GM19239 (cell line): ENCODE results near the gene PSAPL1.

Source experiments
- DNase-seq: peaks from one replicate; pipeline ENCODE4 v3.0.0; 2011; ENCODE audit warnings: low spot score; ENCODE audit not compliant: insufficient read length
- FAIRE-seq: peaks from 2 replicates; lab custom pipeline; 2011; peaks lifted over from hg19 to GRCh38; lab: Jason Lieb, UNC

The PSAPL1 gene

DNA sequence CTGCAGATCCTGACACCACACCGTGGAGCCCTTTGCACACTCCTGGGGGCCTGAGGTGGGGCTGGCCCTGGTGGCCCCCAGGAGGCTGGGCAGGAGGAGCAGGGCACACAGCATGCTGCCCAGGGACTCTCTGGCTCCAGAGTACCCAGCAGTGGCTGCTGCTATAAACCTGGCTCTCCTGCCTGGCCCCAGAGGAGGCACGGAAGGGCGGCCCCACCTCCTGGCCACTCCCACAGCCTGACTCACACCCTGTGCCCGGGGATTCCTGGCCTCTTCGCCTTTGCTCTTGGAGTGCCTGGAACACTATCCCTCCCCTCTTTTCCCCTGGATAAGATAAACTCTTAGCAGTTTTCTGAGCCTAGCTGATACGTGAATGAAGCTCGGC is at the start of gene PSAPL1:
TSS of gene PSAPL1 (minus strand) at position 165 of the 385 bp plus-strand sequence. CDS start at position 114, 51 bp downstream.
- FAIRE-seq, result no peak
- DNase-seq, result no peak

GRCh38 chr4:7481227-7481626 is 46.5 kb upstream of the PSAPL1 start:
- DNase-seq (no peak), FAIRE-seq (no peak)

DNA sequence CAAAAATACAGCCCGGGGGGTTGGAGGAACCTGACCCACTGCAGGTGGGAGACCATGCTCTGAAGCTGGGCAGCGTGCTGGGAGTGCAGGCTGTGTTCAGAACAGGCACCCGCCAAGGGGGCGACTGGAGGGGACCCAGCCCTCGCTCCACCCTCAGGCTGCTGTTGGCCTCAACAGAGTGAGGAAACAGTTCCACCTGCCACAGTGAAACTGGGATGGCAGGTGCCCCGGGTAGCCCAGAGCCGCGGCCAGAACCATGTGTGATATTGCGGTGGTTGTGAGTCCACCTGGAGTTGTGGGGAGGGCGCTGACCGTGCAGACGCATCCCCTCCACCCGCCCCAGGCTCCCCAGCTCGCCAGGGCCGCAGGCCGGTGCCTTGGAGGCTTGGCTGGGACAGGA is 45.7 kb upstream of the PSAPL1 start:
- DNase-seq, result no peak
- no peak for FAIRE-seq

DNA sequence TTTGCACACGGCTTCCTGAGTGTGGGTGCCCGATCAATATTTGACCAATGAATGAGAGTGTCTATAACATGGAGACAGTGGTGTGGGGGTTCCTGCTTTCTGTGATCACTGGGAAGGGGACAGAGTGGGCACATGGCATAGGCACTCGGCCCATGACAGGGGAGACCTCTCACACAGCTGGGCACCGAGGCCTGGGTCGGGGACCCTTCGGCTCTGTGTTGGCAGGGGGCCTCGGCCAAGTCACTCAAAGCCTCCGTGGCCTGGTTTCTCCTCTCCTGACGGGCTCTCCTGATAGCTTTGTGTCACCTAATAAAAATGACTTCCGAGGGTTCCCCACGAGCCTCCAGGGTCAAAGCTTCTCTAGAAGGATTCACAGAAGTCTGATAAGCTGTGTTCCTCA is 43.9 kb upstream of the PSAPL1 start:
- DNase-seq, result no peak
- FAIRE-seq, result no peak

DNA sequence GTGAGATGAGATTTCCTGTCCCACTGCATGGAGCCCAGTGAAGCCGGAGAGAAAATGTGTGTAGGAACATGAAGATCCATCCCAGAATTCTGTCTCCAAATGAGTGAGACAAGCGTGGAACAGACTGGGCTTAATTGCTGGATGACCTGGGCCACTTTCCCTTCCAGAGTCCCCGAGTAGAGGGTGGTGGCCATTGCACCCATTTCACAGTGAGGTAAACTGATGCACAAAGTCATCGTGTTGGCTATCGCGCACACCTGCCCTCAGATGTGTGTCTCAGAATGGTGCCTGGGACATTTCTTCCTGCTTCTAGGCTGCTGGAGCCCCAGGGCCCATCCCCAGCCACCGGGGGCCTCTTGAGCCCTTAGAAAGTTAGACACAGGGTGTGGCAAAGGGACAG is 43.0 kb upstream of the PSAPL1 start:
- FAIRE-seq, result no peak
- no peak for DNase-seq

GRCh38 chr4:7476820-7477219 is 42.1 kb upstream of the PSAPL1 start:
- FAIRE-seq, result no peak
- DNase-seq, result no peak

DNA sequence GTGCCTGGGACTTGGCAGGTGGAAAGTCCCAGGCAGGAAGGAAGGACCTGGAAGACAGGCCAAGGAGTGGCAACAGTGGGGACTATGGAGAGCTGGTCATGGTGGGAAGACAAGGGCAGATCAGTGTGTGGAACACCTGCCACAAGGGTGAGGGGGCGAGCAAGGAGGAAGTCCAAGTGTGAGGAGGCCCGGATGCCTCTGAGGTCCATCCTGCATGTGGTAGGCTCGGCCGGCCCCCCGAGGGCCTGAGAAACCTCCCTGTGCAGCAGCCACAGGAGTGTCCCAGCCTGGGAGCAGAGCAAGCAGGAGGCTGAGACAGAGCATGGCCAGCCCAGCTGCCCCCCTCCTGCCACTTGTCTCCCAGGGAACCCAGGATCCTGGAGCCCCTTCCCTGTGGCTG is 40.5 kb upstream of the PSAPL1 start:
- no peak for FAIRE-seq
- no peak for DNase-seq

- DNase-seq (no peak), FAIRE-seq (no peak)
These were observed 39.6 kb upstream of the PSAPL1 start for GRCh38 chr4:7474320-7474719.

- FAIRE-seq (no peak), DNase-seq (no peak)
These were observed 38.4 kb upstream of the PSAPL1 start for GRCh38 chr4:7473081-7473480.

GRCh38 chr4:7472442-7473013 is 37.8 kb upstream of the PSAPL1 start:
- no peak for DNase-seq
- FAIRE-seq, result no peak

GRCh38 chr4:7470522-7471128 is 35.9 kb upstream of the PSAPL1 start:
- DNase-seq (no peak), FAIRE-seq (no peak)

GRCh38 chr4:7470111-7470510 is 35.4 kb upstream of the PSAPL1 start:
- FAIRE-seq, result no peak

GRCh38 chr4:7469023-7469422 is 34.3 kb upstream of the PSAPL1 start:
- no peak for DNase-seq
- FAIRE-seq, result no peak

More at GRCh38 chr4:7470111-7470510, 35.4 kb upstream of the PSAPL1 start:
- DNase-seq, result no peak

- DNase-seq (no peak), FAIRE-seq (no peak)
These were observed 32.7 kb upstream of the PSAPL1 start for GRCh38 chr4:7467471-7467870.

GRCh38 chr4:7466904-7467303 is 32.2 kb upstream of the PSAPL1 start:
- no peak for DNase-seq
- FAIRE-seq, result no peak

- DNase-seq (no peak), FAIRE-seq (no peak)
These were observed 31.5 kb upstream of the PSAPL1 start for GRCh38 chr4:7466215-7466614.

- no peak for DNase-seq
- no peak for FAIRE-seq
These were observed 30.3 kb upstream of the PSAPL1 start for GRCh38 chr4:7465017-7465416.

GRCh38 chr4:7464259-7464655 is 29.5 kb upstream of the PSAPL1 start:
- DNase-seq, result no peak

DNA sequence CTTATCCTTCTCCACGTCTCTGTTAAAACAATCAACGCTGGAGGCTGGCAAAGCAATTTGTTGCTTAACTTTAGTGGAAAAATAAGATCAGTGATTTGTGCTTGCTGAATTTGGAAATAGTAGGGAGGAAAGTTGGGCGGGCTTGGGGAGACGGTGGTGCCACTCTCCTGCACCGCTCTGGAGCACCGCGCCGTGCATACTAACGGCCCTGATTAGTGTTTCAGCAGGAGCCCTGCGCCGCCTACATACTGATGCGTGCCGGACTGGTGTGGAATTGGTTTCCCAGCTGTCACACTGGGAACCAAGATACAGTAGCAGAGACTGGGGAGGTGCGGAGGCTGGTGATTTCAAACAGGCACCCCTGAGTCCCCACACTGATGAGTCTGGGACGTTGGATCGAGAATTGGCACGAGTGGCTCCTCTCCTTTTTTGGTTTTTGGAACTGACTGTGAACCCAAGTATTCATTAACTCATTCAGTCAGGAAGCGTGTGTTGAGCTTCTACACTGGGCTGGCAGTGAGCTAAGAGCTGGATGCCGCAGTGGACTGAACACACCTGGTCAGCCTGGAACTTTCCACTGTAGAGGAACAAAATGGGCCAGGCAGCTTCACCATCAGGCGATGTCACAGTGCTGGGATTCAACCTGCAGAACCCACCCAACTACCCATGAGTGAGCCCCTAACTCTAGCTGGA is 29.0 kb upstream of the PSAPL1 start:
- FAIRE-seq (no peak), DNase-seq (no peak)

More at GRCh38 chr4:7464259-7464655, 29.5 kb upstream of the PSAPL1 start:
- FAIRE-seq, result no peak

GRCh38 chr4:7462509-7462971 is 27.8 kb upstream of the PSAPL1 start:
- DNase-seq, result no peak
- no peak for FAIRE-seq

- FAIRE-seq (no peak), DNase-seq (no peak)
These were observed 26.5 kb upstream of the PSAPL1 start for GRCh38 chr4:7461230-7461629.

DNA sequence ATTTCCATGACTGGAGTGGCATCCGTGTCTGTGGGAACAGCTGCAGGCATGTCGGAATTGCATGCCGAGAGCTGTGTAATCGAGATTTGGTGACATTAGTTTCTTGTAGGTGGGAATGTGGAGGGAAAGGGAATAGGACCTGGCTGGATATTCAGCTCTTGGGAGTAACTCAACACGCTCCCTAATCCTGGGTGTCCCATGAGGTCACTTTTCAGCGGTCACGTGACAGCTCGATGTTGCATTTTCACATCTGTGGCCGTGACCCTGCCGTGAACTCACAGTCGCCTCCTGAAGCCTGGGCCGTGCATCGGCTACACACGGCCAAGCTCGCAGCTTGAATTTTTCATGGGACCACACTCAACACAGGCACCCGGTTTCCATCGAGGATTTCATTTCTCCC is 25.8 kb upstream of the PSAPL1 start:
- FAIRE-seq (no peak), DNase-seq (no peak)
